ENCODE data around the gene MARCKSL1. TPM values are rescaled to one million over a fixed set of nuclear protein-coding genes. Genes with fewer than 3 reads are reported as not detected.
A peak's percentile ranks its signal among the peaks of the same experiment; 100 is the strongest.

MARCKSL1 gene
- total and polyA plus RNA-seq, 8 donors: 33.1 to 478 (median 398) TPM

- Histone ChIP-seq H3K4me1 (peaks cover 15 to 73% of the 10 kb centered on the region in 2 donors), H3K9me3 (no peaks in the 10 kb centered on the region), H3K4me3 (peak overlapping the region in 1 of 2 donors; percentile 11), H3K27me3 (peaks cover 0 to 23% of the 10 kb centered on the region in 2 donors), H3K27ac (peak overlapping the region in 1 of 2 donors; percentile 84), H3K36me3 (peaks cover 0 to 18% of the 10 kb centered on the region in 2 donors)
- intact Hi-C loops (cut with DNase I): no loop called here
- TF ChIP-seq, protein P1, sequence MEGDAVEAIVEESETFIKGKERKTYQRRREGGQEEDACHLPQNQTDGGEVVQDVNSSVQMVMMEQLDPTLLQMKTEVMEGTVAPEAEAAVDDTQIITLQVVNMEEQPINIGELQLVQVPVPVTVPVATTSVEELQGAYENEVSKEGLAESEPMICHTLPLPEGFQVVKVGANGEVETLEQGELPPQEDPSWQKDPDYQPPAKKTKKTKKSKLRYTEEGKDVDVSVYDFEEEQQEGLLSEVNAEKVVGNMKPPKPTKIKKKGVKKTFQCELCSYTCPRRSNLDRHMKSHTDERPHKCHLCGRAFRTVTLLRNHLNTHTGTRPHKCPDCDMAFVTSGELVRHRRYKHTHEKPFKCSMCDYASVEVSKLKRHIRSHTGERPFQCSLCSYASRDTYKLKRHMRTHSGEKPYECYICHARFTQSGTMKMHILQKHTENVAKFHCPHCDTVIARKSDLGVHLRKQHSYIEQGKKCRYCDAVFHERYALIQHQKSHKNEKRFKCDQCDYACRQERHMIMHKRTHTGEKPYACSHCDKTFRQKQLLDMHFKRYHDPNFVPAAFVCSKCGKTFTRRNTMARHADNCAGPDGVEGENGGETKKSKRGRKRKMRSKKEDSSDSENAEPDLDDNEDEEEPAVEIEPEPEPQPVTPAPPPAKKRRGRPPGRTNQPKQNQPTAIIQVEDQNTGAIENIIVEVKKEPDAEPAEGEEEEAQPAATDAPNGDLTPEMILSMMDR (IDR thresholded peaks at IDR 0.05): no peak
- DNase-seq (peak in 2 of 4 donors; percentile 76 to 91), ATAC-seq (peak; percentile 45)
Observed at GRCh38 chr1:32336963-32337675, 1.1 kb upstream of the MARCKSL1 start.

GRCh38 chr1:32336591-32336932, 529 bp upstream of the MARCKSL1 start:
- ATAC-seq: no peak
- TF ChIP-seq, protein P1 (IDR thresholded peaks at IDR 0.05): no peak

DNA sequence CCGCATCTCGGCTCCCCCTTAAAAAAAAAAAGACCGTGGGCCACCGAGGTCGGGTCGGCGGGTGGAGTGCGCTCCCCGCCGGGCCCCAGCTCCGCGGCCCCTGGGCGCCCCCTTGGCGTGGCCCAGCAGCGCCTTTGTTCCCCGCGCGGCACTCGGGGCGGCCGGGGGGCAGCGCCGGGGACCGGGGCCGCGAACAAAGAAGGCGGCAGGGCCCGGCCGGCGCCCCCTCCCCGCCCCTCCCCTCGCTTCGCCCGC, 571 bp downstream of the MARCKSL1 start:
- TF ChIP-seq, protein P1 (IDR thresholded peaks at IDR 0.05): no peak
- peak overlapping the region; percentile 49 to 54 for H3K4me3 ChIP-seq
- intact Hi-C loops (cut with DNase I): no loop called here
- peak overlapping the region; percentile 70 to 84 for H3K27ac ChIP-seq
- H3K27me3 ChIP-seq: peaks cover 0 to 23% of the 10 kb centered on the region in 2 donors
- no peak for DNase-seq
- H3K36me3 ChIP-seq: peaks cover 0 to 34% of the 10 kb centered on the region in 2 donors
- no peak for ATAC-seq
- peaks cover 15 to 63% of the 10 kb centered on the region in 2 donors for H3K4me1 ChIP-seq
- no peaks in the 10 kb centered on the region for H3K9me3 ChIP-seq

More at GRCh38 chr1:32336591-32336932, 529 bp upstream of the MARCKSL1 start:
- peaks cover 15 to 67% of the 10 kb centered on the region in 2 donors for H3K4me1 ChIP-seq
- peak overlapping the region in 1 of 2 donors; percentile 84 for H3K27ac ChIP-seq
- no peaks in the 10 kb centered on the region for H3K9me3 ChIP-seq
- intact Hi-C loops (cut with DNase I): no loop called here
- peak overlapping the region; percentile 49 to 54 for H3K4me3 ChIP-seq
- peaks cover 0 to 23% of the 10 kb centered on the region in 2 donors for H3K27me3 ChIP-seq
- DNase-seq: no peak
- H3K36me3 ChIP-seq: peaks cover 0 to 23% of the 10 kb centered on the region in 2 donors

DNA sequence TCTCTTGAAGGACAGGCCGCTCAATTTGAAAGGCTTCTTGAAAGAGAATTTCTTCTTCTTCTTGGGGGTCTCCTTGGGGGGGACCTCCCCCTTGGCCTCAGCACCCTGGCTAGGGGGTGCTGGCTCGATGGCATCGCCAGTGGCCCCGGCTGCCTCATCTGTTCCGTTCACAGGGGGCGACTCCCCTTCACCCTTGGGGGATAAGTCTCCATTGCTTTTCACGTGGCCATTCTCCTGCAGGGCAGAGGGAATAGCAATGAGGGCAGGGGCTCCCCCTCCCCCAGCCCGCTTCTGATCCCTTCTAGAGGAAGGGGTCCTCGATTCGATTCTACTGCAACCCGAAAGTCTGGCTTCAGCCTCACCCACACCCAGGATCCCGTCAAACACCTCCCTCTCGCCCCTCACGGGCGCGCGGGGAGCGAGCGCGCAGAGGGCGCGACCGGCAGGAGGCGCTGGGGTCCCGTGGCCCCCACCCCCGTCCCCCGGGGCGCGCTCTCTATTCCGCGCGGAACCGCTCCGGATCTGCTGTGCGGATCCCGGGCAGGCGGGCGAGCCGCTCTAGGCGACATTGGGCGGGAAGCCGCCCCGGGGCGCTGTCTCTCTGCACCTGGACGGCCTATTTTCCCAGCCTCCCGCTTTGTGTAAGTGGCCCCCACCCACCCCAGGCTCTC, 1.0 kb downstream of the MARCKSL1 start:
- peak in 3 of 4 donors; percentile 57 to 91 (median 75) for DNase-seq
- Histone ChIP-seq H3K4me1 (peaks cover 15 to 59% of the 10 kb centered on the region in 2 donors), H3K9me3 (no peaks in the 10 kb centered on the region), H3K27me3 (peaks cover 0 to 23% of the 10 kb centered on the region in 2 donors), H3K36me3 (peaks cover 0 to 39% of the 10 kb centered on the region in 2 donors), H3K4me3 (peak overlapping the region; percentile 49 to 54), H3K27ac (peak overlapping the region; percentile 70 to 84)
- intact Hi-C loops (cut with DNase I): no loop called here
- peak; percentile 45 for ATAC-seq
- TF ChIP-seq, protein P1 (IDR thresholded peaks at IDR 0.05): peak; percentile 56 to 71

- TF ChIP-seq, protein P1 (IDR thresholded peaks at IDR 0.05): no peak
- Histone ChIP-seq H3K4me1 (peaks cover 15 to 53% of the 10 kb centered on the region in 2 donors), H3K4me3 (peak overlapping the region; percentile 49 to 54), H3K9me3 (no peaks in the 10 kb centered on the region), H3K27ac (peak overlapping the region in 1 of 2 donors; percentile 70), H3K36me3 (peaks cover 0 to 45% of the 10 kb centered on the region in 2 donors), H3K27me3 (peaks cover 0 to 23% of the 10 kb centered on the region in 2 donors)
- DNase-seq (no peak), ATAC-seq (no peak)
- intact Hi-C loops (cut with DNase I): no loop called here
Observed at GRCh38 chr1:32334274-32334861, 1.7 kb downstream of the MARCKSL1 start.

Measured in left lung (tissue), 10 donors.